BE2C (cell line): ENCODE data around the gene PLA2G4B.
"Not testable (repeated sequence)": the region's sequence is repeated elsewhere in the genome, so short reads cannot be mapped to it uniquely, and the experiment has no call there.

Experiments
- DNase-seq: peaks from one replicate; pipeline ENCODE4 v3.0.0-alpha.2; 2020
- H3K27me3 ChIP-seq: fragments of 250-450 bp; sonication (Bioruptor Pico); 2 replicates; pipeline ENCODE4 v1.5.1; 2020; ENCODE audit warnings: mild to moderate bottlenecking
- H3K36me3 ChIP-seq: fragments of 250-450 bp; sonication (Bioruptor Pico); 2 replicates; pipeline ENCODE4 v1.5.1; 2020; ENCODE audit warnings: mild to moderate bottlenecking
- H3K4me1 ChIP-seq: fragments of 250-450 bp; sonication (Bioruptor Pico); 2 replicates; pipeline ENCODE4 v1.5.1; 2020
- H3K4me3 ChIP-seq: 2 replicates; pipeline ENCODE4 v1.5.1; 2011; ENCODE audit warnings: low read depth, low read length
- H3K9me3 ChIP-seq: fragments of 250-450 bp; sonication (Bioruptor Pico); 2 replicates; pipeline ENCODE4 v1.5.1; 2020
- TF ChIP-seq, protein P1 (sequence below): IDR thresholded peaks from 2 replicates; pipeline ENCODE4 v1.5.1; 2012; ENCODE audit warnings: mild to moderate bottlenecking, low read depth, low read length

Gene PLA2G4B

DNA sequence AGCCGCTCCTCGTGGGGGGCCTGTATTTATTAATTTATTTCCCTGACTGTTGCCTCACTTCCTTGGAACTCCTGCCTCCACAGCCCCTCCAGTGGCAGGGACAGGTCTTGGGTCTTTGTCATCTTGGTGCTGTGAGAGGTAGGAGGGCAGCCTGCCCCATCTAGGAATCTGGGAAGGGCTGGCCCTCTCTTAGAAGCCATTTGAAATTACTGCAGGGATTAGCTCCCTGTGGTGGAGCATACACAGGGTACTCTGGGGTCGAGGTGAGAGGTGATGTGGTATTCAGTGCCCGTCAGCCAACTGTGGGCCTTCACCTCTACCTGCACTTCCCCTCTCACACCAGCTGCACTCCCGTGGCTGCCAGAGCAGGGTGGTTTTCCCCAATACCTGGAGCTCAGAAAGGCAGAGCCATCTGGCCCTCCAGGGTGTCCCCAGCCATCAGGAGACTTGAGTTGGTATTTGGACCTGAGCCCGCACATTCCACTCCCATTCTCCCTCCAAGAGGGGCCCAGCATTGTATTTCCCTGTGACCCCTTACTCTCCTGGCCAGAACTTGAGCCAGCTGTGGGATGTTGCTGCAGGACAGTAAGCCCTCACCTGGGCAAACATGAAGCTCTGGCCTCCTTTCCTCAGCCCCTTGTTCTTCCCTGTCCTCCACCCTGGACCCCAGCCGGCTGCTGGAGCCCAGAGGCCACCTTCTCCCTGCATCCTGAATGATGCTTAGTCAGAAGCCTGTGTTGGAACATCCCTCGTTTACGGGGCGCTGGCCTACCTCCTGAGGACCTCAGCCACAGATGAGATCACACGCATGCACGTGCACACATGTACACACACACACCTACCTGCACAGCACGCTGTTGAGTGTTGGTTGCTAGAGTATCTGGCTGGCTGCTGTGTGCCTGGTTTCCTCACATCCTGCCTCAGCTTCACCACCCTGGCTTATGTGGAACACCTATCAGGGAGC, 12.8 kb upstream of the PLA2G4B start:
- Histone ChIP-seq H3K4me3 (no peak overlapping the region), H3K4me1 (no peaks in the 10 kb centered on the region), H3K9me3 (no peaks in the 10 kb centered on the region), H3K36me3 (peaks cover 8% of the 10 kb centered on the region; the same call in 1 of the 2 replicates), H3K27me3 (no peaks in the 10 kb centered on the region)
- TF ChIP-seq, protein P1, sequence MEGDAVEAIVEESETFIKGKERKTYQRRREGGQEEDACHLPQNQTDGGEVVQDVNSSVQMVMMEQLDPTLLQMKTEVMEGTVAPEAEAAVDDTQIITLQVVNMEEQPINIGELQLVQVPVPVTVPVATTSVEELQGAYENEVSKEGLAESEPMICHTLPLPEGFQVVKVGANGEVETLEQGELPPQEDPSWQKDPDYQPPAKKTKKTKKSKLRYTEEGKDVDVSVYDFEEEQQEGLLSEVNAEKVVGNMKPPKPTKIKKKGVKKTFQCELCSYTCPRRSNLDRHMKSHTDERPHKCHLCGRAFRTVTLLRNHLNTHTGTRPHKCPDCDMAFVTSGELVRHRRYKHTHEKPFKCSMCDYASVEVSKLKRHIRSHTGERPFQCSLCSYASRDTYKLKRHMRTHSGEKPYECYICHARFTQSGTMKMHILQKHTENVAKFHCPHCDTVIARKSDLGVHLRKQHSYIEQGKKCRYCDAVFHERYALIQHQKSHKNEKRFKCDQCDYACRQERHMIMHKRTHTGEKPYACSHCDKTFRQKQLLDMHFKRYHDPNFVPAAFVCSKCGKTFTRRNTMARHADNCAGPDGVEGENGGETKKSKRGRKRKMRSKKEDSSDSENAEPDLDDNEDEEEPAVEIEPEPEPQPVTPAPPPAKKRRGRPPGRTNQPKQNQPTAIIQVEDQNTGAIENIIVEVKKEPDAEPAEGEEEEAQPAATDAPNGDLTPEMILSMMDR = no peak
- no peak for DNase-seq

DNA sequence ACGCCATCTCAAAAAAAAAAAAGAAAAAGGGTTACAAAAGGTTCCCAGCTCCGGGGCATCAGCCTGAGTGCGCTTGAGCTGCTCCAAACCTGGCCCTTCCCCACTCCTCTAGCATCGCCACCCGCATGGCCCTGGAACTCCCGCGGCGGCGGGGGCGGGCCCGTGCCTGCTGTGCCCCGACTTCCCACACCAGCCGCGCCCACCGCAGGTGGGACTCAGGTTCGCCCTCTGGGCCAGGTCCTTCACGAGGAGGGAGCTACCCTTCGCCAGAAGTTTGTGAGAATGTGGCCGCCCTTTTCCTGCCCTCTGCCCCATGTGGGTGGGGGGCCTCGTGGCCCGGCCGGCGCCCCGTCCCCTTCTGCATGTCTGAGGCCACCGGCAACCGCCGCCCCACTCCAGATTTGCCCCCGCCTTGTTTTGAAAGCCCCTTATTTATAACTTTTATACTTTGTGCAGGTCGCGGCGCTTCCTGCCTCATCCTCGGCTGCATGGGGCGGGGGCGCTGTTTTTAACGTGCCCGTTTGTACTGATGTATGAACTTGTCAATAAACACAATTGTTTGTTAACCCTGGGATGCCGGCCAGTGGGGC, 11.3 kb upstream of the PLA2G4B start:
- no peak for DNase-seq
- no peaks in the 10 kb centered on the region for H3K27me3 ChIP-seq
- TF ChIP-seq, protein P1 = no peak
- H3K36me3 ChIP-seq = peaks cover 8% of the 10 kb centered on the region; the same call in 1 of the 2 replicates
- H3K9me3 ChIP-seq = no peaks in the 10 kb centered on the region
- peak overlapping the region; percentile 53 for H3K4me3 ChIP-seq
- H3K4me1 ChIP-seq = no peaks in the 10 kb centered on the region

DNA sequence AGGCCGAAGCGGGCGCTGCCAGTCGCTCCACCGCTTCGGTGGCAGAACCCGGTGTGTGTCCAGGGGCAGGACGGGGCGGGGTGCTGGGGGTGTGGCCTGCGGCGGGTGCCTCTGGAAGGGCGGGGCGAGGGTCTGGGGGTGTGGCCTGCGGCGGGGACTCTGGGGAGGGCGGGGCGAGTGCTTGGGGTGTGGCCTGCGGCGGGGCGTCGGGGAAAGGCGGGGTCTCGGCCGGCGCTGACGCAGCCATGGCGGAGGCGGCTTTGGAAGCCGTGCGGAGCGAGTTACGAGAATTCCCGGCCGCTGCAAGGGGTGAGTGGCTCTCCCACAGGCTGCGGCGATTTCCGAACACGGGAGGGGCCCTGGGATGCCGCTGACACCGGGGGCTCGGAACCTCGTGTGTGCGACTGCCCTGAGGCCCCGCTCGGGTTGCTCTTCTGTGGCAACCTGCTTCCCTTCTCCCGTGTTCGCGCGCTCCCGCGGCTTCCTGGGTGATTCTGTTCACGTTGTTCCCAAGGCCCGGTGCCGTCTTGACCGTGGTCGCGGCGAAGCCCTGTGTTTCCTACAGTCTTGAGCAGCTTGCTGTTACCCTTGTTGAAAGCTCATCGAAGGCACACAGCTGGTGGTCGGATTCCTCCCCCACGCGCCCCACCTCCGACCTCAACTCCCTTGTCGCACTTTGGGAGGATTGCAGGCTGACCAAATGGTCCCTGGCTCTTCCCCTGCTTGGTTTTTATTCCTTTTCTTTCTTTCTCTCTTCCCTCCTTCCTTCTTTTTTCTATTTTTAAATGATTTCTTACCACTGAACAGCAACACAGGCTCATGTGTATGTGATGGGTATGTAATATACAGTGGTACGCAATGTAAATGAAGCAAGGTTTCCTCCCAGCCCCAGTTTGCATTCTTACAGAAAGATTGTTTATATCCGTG, 10.5 kb upstream of the PLA2G4B start, which contains the start of gene JMJD7:
JMJD7 (plus strand) TSS at position 213 of the 927 bp plus-strand sequence; CDS start at position 246, 33 bp downstream.
- peaks cover 4% of the 10 kb centered on the region; the same call in 1 of the 2 replicates for H3K36me3 ChIP-seq
- peak; percentile 98 for DNase-seq

DNA sequence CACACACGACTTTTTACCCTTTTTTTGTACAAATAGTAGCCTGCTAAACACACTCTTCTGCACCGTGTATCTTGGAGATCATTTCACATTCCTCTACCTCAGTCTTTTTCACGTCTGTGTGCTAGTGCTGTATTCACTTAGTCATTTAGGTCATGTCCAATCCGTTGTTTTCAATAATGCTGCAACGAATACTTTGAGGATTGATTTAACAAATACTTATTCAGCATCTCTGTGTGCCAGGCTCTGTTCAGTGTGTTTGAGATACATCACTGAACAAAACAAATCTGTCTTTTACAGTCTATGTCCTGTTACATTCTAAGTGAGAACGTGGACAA, 9.9 kb upstream of the PLA2G4B start:
- no peak for DNase-seq
- TF ChIP-seq, protein P1 = no peak
- H3K4me1 ChIP-seq = no peaks in the 10 kb centered on the region
- H3K36me3 ChIP-seq = no peaks in the 10 kb centered on the region
- H3K4me3 ChIP-seq = peak overlapping the region; percentile 87
- no peaks in the 10 kb centered on the region for H3K9me3 ChIP-seq
- H3K27me3 ChIP-seq = no peaks in the 10 kb centered on the region

More for the DNA sequence above, 10.5 kb upstream of the PLA2G4B start, which contains the start of gene JMJD7:
- no peaks in the 10 kb centered on the region for H3K27me3 ChIP-seq
- H3K4me3 ChIP-seq = peak within 1 kb of the TSS; percentile 87
- H3K9me3 ChIP-seq = no peaks in the 10 kb centered on the region
- no peaks in the 10 kb centered on the region for H3K4me1 ChIP-seq
- TF ChIP-seq, protein P1 = no peak

DNA sequence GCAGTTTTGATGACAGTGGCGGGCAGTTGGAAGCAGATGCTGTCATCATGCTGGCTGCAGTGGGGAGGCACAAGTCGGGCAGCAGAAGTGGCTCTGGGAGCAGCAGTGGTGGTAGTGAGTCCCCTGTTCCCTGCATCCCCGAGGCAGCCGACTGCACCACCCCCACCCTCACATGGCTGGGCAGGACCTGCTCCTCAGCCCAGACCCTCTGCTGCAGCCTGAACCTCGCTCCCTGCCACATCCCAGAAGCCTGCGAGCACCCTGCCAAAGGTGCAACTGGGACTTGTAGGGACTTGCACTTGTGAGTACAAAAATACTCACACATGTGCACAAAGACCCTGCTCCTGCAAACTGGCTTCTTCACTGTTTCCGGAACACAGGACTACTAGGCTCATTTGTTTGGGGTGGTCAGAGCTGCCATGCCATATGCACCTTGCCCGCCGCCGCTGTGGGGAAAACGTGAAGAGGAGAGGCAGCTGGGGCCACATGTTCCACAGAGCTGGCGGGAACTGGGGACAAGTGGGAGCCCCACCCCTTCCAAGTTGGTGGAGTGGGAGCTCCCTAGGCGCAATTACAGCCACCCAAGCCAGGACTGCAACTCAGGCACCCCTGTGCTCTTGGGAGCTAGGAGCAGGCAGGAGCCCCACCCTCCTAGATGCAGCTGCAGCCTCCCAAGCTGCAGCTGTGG, 8.5 kb upstream of the PLA2G4B start:
- no peak for DNase-seq
- Histone ChIP-seq H3K36me3 (no peaks in the 10 kb centered on the region), H3K27me3 (no peaks in the 10 kb centered on the region), H3K9me3 (no peaks in the 10 kb centered on the region), H3K4me3 (no peak overlapping the region), H3K4me1 (no peaks in the 10 kb centered on the region)
- TF ChIP-seq, protein P1 = no peak

DNA sequence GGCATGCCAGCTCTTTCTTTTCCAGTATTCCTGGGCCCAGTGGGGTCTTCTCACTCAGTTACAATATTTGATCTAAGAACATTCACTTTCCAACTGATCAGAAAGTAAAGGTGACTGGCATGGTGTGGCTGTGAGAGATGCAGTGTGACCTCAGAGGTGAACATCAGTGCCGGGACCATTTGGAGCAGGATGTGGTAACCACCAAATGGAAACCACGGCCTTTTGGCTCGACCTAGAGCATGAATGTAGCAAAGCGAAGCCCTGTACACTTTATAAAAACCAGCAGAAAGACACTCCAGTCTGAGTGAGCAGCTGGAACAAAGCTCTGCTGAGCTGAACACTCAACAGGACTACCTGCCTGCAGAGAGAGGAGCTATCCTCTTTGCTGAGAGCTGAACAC, 7.4 kb upstream of the PLA2G4B start:
- H3K36me3 ChIP-seq = not testable (repeated sequence)

More for the DNA sequence above, 7.4 kb upstream of the PLA2G4B start:
- not testable (repeated sequence) for DNase-seq, H3K9me3 ChIP-seq, H3K4me1 ChIP-seq, H3K4me3 ChIP-seq, H3K27me3 ChIP-seq
